ENCODE results near the gene PLA2G1B.

GRCh38 chr12:120286768-120287490 is 40.6 kb downstream of the PLA2G1B start:
- TF ChIP-seq NFYC (CRISPR knock-in tag; IDR thresholded peaks at IDR 0.05) (no peak), ZNF205 (CRISPR knock-in tag; IDR thresholded peaks at IDR 0.05) (no peak), CHCHD3 (CRISPR knock-in tag; IDR thresholded peaks at IDR 0.05) (no peak)
